Activated CD4-positive, alpha-beta T cell treated with anti-CD3 and anti-CD28 coated beads, Interleukin-2, amount 50 U/mL, for 24 hours (primary cell): ENCODE measurements around the gene BCAR3.
A peak's percentile ranks its signal among the peaks of the same experiment; 100 is the strongest.
"Not testable (repeated sequence)": the region's sequence is repeated elsewhere in the genome, so short reads cannot be mapped to it uniquely, and the experiment has no call there.

Experiments used
- DNase-seq, 2 donors: peaks; one replicate each; pipeline ENCODE4 v3.0.0-alpha.2; 2020; ENCODE audit warnings: low read depth in 1 of 2, low spot score in 1 of 2

Gene BCAR3

DNA sequence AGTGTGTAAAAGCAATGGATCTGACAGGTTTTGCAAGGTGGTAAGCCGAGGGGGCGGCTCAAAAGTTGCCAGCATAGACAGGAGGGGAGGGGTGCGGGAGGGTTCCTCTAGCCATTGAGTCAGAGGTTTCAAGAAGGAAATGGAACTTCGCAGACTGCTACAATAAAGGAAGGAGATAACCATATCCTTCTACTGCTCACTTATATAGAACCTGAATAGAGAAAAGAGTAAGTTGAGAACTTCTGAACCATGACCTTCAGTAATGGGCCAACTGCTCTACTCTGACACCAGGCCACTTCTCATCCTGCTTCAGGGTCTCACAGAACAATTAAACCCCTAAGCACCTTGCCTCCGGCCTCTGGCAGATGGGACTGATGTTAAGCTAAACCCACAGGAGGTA, 26.3 kb upstream of the BCAR3 start:
- DNase-seq = peak in 1 of 2 donors; percentile 35

DNA sequence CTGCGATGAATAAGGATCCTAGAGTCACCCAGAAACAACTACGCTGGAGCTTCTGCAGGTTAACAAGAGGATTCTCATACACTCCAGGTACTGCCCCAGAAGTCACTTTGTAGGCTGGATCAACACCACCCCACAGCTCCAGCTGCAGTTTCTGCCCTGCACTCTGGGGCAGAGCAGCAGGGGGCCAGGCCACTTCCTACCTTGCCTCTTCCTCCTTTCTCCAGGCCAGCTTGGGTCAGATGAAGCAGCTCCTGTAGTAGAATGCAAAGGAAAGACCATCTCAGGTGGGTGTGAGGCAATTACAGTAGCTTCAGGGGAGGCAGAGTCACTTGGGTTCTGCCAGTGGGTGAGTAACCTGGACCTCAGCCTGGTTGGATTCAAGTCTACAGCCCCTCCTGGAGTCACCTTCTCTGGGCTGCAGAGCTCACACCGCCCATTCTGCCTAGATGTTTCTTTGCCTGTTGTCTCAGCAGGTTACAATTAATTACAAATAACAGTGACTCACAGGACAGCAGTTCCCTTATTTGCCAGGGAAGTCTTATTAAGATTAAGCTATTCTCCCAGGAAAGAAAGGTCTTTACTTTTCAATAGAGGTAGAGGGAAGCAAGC, 24.4 kb upstream of the BCAR3 start:
- no peak for DNase-seq

DNA sequence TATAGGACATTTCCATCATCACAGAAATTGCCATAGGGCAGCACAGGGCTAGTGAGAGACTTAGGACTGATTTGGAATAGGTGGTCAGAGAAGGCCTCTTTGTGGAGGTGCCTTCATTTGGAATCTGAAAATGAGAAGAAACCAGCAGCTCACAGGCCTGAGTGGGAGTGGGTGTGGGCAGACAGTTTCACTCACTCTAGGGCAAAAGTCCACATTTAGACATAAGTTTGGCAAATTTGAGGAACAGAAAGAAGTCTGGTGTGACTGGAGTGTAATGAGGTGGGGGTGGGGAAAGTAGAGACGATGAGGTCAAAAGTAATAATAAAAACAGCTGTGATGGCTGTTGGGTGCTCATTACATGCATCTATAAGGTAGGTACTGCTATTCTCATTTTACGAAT, 22.4 kb upstream of the BCAR3 start:
- DNase-seq = no peak

DNA sequence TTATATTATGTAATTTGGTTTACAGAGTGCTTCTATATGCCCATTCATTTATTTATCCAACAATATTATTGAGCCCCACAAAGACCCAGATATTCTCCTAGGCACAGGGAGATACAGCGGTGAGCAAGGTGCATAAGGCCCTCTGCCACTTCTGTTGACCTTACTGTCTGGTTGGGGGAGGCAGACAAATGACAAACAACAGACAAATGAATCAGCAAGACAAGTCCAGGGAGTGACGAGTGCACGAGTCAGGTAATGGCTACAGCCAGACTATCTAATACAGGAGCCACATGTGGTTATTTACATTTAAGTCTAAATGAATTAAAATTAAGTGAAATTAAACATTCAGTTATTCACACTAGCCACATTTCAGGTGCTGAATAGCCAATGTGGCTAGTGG, 22.0 kb upstream of the BCAR3 start:
- DNase-seq = no peak

DNA sequence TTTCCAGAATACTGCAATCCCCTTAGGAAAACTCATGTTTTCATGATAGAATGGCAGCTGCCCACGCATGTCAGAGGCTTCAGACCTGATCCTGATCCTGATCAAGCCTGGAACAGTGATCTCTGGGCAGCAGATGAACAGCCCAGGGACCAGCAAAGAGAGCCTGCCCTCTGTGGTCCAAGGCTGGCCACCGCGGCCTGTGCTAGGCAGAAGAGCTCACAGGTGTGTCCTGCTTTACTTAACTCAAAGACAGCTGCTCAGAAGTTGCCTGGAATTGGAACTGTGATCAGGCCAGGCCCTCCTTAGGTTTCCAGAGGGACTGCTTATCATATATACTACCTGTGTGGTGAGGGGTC, 21.2 kb upstream of the BCAR3 start:
- DNase-seq = no peak

DNA sequence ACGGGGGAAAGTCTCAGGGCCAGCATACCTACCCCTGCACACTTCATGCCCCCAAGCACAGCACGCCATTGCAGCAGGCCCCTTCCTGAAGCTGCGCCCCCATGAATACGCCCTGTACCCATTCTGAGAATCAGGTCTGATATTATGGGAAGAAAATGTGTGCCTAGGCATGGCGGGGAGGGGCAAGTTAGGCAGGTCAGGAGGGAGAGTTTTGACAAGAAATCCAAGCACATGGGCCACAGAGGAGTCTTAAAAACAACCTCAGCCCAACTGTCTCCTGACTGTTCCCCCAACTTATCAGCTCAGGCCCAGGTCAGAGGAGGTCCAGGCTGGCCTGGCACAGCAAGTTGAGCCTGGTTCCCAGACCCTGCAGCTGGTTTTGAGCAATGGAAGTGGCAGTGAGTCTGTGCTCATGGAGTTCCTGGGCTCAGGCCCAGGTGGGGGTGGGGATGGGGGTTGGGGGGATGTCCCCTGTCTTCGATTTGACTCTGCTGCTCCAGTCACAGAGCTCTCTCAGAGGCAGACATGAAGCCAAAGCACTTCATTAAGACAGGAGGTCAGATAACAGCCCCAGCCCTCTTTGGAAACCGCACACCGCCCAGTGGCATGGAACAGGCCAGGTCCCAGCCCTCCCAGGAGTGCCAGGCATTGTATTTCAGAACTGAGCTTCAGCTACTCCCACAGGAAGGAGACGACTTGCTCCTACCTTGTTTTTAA, 20.6 kb upstream of the BCAR3 start:
- no peak for DNase-seq

DNA sequence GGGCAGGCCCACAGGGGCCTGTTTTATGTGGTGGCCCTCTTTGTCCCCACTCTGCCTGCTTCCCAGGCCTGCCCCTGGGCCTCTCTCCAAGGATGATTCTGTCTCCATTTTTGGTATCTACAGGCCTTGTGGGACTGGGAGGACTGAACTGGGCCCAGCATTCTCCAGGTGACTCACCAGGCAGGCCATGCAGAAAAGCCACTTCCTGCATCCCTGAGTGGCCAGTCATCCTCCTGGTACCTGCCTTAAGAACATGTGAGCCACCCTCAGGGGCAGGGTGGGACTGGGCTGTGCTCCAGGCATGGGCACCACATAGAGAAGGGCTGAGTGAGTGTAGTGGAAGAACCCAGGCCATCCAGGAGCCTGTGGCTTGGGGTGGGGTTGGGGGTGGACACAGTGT, 20.0 kb upstream of the BCAR3 start:
- no peak for DNase-seq

DNA sequence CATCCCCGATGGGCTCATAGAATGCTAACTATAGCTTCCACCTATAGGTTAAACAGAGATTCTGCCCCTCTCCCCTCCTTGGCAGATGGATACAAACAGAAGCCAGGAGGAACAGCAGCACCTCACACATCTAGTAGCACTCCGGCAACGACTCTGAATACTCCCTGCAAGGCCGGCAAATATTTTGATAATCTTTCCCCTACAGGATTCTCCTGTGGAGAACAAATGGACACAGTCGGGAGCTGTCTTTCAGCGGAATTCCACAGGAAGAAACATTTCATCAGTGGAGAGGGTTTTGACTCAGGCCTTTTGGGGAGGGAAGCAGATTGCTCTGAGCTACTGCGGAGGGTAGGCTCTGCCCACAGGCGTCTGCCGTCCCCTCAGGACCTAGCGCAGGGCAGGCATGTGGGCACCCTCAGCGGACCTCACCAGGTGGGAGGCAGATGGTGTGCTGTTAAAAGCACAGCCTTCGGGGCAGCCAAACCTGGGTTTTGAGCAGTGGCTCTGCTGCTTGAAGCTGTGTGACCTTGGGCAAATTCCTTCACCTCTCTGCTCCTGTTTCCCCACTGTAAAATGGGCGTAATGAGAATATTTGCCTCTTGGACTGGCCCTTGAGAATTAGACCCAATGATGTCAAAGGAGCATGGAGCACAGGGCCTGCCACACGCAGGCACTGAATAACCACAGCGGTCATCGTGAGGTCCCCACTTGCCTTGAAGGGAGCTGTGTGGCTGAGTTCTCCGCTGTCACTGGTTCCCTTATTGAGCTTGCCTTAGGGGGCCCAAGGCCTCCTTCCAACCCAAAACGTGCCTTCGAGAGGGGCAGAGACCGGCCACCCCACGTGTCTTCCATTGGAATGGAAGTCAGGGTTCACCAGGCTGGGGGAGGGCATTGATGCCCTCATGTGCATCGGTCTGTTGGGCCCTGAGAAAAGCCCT, 19.2 kb upstream of the BCAR3 start:
- no peak for DNase-seq

DNA sequence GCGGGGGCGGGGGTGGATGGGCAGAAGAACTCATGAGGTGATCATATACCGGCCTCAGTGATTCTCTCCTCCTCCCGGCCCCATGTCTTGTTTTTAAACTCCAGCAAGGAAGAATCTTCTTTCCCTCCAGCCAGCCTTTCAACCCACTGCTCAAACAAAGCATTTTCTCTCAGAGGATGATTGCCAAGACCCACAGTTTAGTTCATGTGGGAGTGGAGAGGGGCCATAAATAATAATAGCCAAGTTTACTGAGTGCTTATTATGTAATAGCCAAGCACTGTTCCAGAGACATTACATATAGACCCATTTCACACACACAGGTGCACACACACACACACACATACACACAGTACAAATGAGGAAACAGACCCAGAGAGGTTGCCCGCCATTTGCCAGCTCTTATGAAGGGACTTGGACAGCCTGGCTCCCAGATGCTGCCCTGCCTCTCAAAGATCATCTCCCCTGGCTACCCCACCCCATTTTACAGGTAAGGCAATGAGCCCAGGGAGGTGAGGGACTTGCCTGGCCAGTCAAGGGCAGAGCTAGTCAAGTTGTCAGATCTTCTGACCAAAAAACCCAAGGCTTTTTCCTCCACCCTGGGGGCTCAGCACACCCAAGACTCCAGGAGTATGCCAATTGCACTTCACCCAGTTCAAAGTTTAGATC, 18.0 kb upstream of the BCAR3 start:
- DNase-seq = no peak

DNA sequence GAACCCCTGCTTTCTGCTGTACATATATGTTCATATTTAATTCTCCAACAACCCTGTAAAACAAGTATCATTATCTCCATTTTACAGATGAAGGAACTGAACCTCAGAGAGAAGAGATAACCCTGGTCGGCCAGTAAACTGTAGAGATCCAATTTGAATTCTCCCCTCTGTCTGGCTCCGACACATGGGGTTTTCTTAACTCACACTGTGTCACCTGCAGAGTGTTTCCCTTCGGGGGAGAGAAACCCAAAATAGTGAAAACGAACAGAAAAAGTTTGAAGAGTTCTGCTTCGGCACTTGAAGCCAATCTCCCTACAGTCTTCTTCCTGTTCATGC, 17.4 kb upstream of the BCAR3 start:
- DNase-seq = no peak

DNA sequence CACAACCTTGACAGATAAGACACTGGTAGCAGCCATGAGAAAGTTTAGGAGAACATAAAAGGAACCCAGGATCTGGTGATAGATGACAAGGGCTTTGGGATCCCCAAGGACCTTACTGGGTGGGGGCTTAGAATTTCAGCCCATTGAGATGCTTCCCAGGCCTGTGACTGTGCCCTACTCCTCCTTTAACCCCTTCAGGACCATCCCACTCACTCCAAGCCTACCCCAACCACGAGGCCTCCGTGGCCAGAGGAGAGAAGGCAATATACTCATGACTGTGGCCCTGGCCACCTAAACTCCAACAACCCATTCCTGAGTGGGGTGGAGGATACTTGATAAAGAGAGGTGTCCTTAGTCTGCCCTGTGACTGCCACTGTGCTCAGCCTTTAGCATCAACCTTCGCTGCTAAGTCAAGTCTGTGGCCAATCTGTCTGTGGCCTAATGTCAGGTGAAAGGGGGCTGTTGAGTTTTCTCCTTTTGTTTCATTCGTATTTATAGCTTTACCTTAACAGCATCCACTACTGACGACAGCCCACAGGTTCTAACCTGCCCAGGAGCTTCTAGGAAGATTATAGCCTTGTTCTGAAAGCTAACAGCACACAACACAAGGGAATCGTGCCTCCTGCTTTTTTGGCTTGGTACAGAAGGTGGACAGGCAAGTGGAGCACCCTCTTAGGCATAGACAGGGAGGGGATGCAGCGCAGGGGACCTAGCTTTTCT, 16.9 kb upstream of the BCAR3 start:
- no peak for DNase-seq

DNA sequence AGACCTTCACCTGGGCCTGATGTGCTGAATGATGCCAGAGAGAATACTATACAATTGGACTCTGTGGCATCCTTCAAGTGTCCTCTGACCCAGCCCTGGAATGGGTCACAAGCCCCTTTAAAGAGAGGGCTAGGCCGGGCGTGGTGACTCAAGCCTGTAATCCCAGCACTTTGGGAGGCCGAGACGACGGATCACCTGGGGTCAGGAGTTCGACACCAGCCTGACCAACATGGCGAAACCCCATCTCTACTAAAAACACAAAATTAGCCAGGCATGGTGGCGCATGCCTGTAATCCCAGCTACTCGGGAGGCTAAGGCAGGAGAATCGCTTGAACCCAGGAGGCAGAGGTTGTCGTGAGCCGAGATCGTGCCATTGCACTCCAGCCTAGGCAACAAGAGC, 15.9 kb upstream of the BCAR3 start:
- DNase-seq = not testable (repeated sequence)

DNA sequence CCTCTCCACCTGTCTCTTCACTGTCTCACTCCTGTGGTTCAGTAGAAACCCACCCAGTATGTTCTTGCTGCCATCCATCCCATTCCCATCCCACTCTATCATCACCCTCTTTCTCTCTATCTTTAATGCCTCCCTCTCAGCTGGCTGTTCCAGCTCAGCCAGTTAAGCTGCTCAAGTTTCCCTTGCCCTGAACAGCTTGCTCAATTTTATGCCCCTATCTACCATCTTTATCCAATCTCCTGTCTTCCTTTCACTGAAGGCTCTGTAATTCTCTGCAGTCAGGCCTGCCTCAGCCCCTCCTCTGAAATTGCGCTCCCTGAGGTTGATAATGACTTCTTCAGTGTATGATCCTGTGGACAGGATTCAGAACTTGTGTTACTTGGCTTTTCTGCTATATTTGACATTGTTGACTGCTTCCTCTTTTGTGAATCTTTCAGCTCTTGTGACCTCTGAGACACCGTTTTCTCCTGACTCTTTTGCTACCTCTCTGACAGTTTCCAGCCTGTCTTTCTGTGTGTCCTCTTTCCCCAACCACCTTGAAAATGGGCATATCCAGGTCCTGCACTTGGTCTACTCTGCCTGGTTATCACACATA, 13.9 kb upstream of the BCAR3 start:
- no peak for DNase-seq

DNA sequence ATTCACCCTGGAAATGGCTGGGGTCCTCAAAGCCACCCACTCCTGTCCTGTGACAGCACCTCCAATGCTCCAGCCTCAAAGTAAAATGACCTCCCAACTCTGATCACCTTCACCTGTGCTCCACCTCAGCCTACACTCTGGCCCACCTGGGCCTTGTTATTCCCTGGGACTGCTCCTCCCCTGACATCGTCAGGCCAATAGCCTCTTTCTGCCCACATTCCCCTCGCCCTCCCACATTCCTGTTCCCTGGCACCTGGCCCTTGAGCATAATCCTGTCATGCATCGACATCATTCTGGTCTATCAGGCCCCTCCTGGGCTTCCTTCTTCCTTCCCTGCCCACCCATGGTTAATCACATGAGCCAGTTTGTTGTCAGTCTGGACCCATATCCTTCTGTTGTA, 13.2 kb upstream of the BCAR3 start:
- DNase-seq = no peak

DNA sequence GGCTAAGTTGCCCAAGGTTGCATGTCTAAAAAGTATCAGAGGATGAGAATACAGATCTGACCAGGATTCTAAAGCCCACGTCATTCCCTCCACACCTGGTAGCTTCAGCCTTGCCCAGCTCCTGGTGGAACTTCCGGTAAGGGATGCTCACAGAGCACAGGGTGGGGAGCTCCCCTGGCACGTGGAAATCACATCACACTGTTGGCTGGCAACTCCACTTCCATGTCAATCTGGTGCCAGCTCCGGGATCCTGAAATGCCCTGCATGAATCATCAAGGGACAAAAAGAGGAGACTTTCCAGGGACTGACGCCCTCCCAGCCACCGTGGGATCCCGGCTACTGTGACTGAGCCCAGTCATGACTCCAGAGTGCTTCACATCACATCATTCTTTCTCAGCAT, 12.4 kb upstream of the BCAR3 start:
- DNase-seq = no peak

DNA sequence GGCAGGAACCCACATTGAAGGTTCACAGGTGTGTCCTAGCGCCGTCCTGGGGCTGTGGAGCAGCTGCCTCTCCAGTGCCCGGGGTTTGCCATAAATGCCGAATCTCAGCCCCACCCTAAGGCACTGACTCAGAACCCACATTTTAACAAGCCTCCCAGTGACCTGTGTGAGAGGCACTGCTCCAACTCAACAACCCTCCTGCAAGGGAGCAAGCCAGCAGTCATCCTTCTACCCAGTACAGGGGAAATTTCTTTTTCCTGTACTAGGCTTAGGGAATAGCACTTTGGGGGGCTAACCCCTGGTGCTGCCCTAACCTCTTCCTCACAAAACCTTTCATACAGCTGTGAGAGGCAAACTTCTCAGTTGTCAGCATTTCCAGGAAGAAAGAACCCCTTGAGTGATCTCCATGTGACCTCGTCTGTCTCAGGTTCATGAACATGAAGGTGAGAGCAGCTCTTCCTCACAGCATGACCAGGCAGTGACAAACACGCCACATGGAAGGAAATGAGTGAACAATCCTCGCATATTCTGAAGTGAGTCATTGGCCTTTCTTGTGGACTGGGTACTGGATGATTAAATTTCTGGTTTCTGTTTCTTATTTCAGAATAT, 11.4 kb upstream of the BCAR3 start:
- peak in 1 of 2 donors; percentile 42 for DNase-seq

DNA sequence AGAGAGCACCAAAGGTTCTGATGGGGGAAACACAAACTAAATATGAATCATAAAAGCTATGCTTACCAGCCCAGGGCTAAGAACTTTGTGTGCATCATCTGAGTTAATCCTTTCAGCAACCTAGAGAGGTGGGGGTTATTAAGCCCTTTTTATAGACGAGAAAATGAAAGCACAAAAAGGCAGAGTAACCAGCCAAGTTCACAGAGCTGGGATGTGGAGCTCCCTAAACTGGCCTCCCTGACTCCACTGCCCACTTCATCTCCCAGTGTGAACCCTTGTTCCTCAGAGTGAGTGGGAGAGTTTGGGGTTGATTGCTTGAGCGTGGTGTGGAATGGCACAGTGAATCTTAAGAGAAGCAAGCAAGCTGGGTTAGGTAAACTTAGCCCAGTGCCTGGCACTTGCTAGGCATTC, 10.8 kb upstream of the BCAR3 start:
- no peak for DNase-seq

DNA sequence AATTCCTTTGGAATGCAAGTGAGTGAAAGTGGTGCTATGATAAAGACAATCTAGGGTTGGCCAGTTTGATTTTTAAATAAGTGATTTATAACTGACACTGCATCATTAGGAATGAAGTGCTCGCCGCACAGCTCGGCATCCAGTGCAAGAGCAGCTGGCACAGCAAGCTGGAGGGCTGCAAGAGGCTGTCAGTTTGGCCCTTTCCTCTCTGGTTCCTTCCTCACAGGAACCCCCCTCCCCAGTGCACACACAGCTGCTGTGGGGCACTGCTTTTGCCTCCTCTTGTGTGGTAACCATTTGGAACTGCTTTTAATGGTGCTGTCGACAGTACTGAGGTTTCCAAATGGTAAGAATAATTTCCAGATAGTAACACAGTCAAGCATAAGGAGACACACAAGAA, 10.4 kb upstream of the BCAR3 start:
- DNase-seq = no peak

DNA sequence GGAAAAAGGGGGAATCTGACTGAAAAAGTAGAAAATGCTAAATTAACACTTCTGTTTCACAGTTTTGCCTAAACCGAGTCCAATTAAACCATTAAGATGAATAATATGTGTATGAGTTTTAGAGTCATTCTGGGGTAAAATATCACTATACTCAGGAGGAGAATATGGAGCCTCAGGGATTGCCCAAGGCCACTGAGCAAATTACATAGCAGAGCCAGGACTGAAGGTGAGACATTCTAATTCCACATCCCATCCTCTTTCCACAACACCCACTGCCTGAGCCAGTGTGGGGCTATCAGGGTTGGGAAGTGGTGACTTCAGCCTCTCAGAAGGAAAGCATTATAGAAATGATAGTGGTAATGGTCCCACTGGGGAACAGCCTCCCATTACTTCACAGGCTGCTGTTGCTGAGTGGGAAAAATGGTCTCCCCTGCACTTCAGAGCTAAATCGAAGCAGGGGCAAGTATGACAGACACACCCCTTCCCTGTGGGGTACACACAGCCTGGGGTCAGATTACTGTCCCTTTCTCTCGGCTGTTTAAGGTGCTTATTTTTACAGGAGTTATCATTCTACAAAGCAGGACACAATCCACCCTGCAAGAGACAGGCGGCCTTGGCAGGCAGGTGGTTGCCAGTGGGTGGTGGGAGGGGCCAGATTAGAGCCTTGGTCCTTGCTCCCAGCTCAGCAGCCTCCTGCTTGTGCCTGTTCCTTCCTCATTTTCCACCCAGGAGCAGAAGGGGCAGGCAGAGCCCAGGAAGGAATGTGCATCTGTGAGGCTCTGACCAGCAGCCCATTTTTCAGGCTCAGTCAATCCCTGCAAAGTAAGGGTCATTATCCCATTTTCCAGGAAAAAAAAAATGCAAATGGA, 9.5 kb upstream of the BCAR3 start:
- DNase-seq = no peak
